ENCODE data around the gene B3GALNT2. TPM values are rescaled to one million over a fixed set of nuclear protein-coding genes. Genes with fewer than 3 reads are reported as not detected.

The B3GALNT2 gene
- total and polyA plus RNA-seq, 2 donors: 19.6 to 59.5 TPM

DNA sequence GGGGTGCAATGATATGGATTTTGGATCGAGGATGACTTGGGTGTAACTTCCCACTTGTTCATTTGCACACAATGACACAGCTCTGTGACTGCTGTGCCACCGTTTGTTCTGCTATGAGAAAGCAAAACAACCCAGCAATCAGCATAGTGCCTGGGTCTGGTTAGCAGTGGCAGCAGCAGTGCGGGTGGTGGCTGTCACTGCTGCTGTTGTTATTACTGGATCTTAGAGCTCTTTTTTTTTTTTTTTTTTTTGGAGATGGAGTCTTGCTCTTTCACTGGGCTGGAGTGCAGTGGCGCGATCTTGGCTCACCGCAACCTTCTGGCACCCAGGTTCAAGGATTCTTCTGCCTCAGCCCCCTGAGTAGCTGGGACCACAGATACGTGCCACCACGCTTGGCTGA lies 80.2 kb downstream of the B3GALNT2 start:
- Histone ChIP-seq H3K27ac (ENCODE audit: low read depth) (no peak overlapping the region), H3K4me1 (ENCODE audit: insufficient read depth) (no peaks in the 10 kb centered on the region), H3K36me3 (ENCODE audit: insufficient read depth) (peaks cover 2% of the 10 kb centered on the region), H3K4me3 (ENCODE audit: low read depth, low read length) (no peak overlapping the region)
- no peak for DNase-seq (ENCODE audit: extremely low spot score)
- WGBS: 86% methylated on average over 8 of the region's 8 CpGs

DNA sequence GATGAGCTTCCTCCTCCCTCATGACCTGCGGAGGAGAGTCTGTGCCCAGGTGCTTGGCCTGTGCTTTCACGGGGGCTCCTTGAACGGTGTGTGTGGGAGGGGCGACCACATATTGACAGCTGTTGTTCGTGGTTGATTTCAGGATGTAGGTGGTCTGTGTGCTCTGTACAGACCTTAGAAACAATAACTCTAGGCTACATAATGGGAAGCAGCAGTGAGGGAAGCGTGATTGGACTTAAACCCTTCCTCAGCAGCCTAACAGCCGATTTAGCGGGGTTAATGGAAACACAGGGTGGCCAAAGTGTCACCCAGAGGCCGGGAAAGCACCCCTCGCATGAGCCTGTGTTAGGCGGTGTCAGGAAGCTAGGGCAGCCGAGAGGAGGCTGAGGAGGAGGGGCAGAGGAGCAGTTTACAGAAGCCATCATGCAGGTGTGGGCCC lies 81.0 kb downstream of the B3GALNT2 start:
- peaks cover 2% of the 10 kb centered on the region for H3K36me3 ChIP-seq (ENCODE audit: insufficient read depth)
- no peak overlapping the region for H3K27ac ChIP-seq (ENCODE audit: low read depth)
- no peaks in the 10 kb centered on the region for H3K4me1 ChIP-seq (ENCODE audit: insufficient read depth)
- DNase-seq (ENCODE audit: extremely low spot score): no peak
- H3K4me3 ChIP-seq (ENCODE audit: low read depth, low read length): no peak overlapping the region
- 63% methylated on average over 12 of the region's 12 CpGs for WGBS

GRCh38 chr1:235421751-235422150 lies 82.5 kb downstream of the B3GALNT2 start:
- Histone ChIP-seq H3K36me3 (ENCODE audit: insufficient read depth) (peaks cover 2% of the 10 kb centered on the region), H3K4me3 (ENCODE audit: low read depth, low read length) (no peak overlapping the region), H3K4me1 (ENCODE audit: insufficient read depth) (no peaks in the 10 kb centered on the region), H3K27ac (ENCODE audit: low read depth) (no peak overlapping the region)
- no peak for DNase-seq (ENCODE audit: extremely low spot score)
- 71% methylated on average over 3 of the region's 3 CpGs for whole genome bisulfite sequencing

GRCh38 chr1:235417086-235417697 lies 87.1 kb downstream of the B3GALNT2 start:
- peak; percentile 46 for DNase-seq (ENCODE audit: extremely low spot score)
- no peak overlapping the region for H3K4me3 ChIP-seq (ENCODE audit: low read depth, low read length)
- no peaks in the 10 kb centered on the region for H3K4me1 ChIP-seq (ENCODE audit: insufficient read depth)
- no peak overlapping the region for H3K27ac ChIP-seq (ENCODE audit: low read depth)
- 33% methylated on average over 8 of the region's 8 CpGs for WGBS
- peaks cover 2% of the 10 kb centered on the region for H3K36me3 ChIP-seq (ENCODE audit: insufficient read depth)

GRCh38 chr1:235416662-235417049 lies 87.6 kb downstream of the B3GALNT2 start:
- 66% methylated on average over 1 of the region's 1 CpG for WGBS
- Histone ChIP-seq H3K4me3 (ENCODE audit: low read depth, low read length) (no peak overlapping the region), H3K4me1 (ENCODE audit: insufficient read depth) (no peaks in the 10 kb centered on the region), H3K36me3 (ENCODE audit: insufficient read depth) (peaks cover 2% of the 10 kb centered on the region), H3K27ac (ENCODE audit: low read depth) (no peak overlapping the region)
- no peak for DNase-seq (ENCODE audit: extremely low spot score)

GRCh38 chr1:235415008-235415904 lies 89.0 kb downstream of the B3GALNT2 start:
- DNase-seq (ENCODE audit: extremely low spot score): no peak
- WGBS: 75% methylated on average over 7 of the region's 7 CpGs
- no peaks in the 10 kb centered on the region for H3K4me1 ChIP-seq (ENCODE audit: insufficient read depth)
- no peak overlapping the region for H3K4me3 ChIP-seq (ENCODE audit: low read depth, low read length)
- peaks cover 2% of the 10 kb centered on the region for H3K36me3 ChIP-seq (ENCODE audit: insufficient read depth)
- H3K27ac ChIP-seq (ENCODE audit: low read depth): no peak overlapping the region

GRCh38 chr1:235411489-235412486 lies 92.5 kb downstream of the B3GALNT2 start:
- 79% methylated on average over 4 of the region's 5 CpGs for WGBS
- no peak for DNase-seq (ENCODE audit: extremely low spot score)
- Histone ChIP-seq H3K4me1 (ENCODE audit: insufficient read depth) (peaks cover 2% of the 10 kb centered on the region), H3K4me3 (ENCODE audit: low read depth, low read length) (no peak overlapping the region), H3K27ac (ENCODE audit: low read depth) (no peak overlapping the region), H3K36me3 (ENCODE audit: insufficient read depth) (peaks cover 1% of the 10 kb centered on the region)

DNA sequence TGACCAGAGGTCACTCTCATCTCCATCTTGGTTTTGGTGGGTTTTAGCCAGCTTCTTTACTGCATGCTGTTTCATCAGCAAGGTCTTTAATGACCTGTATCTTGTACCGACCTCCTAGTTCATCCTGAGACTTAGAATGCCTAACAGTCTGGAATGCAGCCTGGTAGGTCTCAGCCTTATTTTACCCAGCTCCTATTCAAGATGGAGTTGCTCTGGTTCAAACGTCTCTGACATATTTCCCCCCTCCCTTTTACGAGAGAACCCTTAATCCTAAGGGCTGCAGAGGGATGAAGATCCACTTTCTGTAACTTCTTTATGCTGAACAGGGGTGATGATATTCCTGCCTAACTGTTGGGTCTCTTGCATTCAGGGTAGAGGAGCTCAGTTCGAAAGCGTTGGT lies 93.8 kb downstream of the B3GALNT2 start:
- Histone ChIP-seq H3K27ac (ENCODE audit: low read depth) (no peak overlapping the region), H3K4me3 (ENCODE audit: low read depth, low read length) (no peak overlapping the region), H3K36me3 (ENCODE audit: insufficient read depth) (peaks cover 1% of the 10 kb centered on the region), H3K4me1 (ENCODE audit: insufficient read depth) (peaks cover 2% of the 10 kb centered on the region)
- DNase-seq (ENCODE audit: extremely low spot score): no peak
- 75% methylated on average over 5 of the region's 5 CpGs for WGBS

GRCh38 chr1:235409042-235409820 lies 95.0 kb downstream of the B3GALNT2 start:
- 68% methylated on average over 7 of the region's 7 CpGs for WGBS
- no peak overlapping the region for H3K27ac ChIP-seq (ENCODE audit: low read depth)
- peaks cover 2% of the 10 kb centered on the region for H3K4me1 ChIP-seq (ENCODE audit: insufficient read depth)
- H3K4me3 ChIP-seq (ENCODE audit: low read depth, low read length): no peak overlapping the region
- DNase-seq (ENCODE audit: extremely low spot score): peak; percentile 21
- H3K36me3 ChIP-seq (ENCODE audit: insufficient read depth): peaks cover 1% of the 10 kb centered on the region

DNA sequence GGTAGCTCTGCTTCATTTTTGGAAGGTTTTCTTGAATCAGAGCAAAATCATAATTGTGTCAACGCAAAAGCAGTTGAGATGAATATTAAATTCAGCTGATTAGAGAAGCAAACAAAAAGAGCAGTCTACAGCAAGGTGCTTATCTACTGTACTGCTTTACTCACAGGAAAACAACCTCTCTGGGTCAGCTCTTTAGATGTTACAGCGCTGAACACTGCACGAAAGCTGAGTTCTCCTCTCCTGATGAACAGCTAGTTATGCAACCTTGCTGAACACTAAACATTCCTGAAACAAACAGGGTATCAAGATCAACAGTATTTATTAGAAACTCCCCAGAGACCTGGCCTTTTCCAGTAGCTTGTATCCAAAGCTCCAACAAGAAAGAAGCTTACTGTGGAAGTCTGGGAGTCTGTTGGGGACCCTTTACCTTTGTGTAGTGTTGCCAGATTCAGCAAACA lies 95.7 kb downstream of the B3GALNT2 start:
- Histone ChIP-seq H3K4me1 (ENCODE audit: insufficient read depth) (peaks cover 2% of the 10 kb centered on the region), H3K4me3 (ENCODE audit: low read depth, low read length) (no peak overlapping the region), H3K36me3 (ENCODE audit: insufficient read depth) (peaks cover 1% of the 10 kb centered on the region), H3K27ac (ENCODE audit: low read depth) (no peak overlapping the region)
- no peak for DNase-seq (ENCODE audit: extremely low spot score)
- 76% methylated on average over 3 of the region's 3 CpGs for WGBS

DNA sequence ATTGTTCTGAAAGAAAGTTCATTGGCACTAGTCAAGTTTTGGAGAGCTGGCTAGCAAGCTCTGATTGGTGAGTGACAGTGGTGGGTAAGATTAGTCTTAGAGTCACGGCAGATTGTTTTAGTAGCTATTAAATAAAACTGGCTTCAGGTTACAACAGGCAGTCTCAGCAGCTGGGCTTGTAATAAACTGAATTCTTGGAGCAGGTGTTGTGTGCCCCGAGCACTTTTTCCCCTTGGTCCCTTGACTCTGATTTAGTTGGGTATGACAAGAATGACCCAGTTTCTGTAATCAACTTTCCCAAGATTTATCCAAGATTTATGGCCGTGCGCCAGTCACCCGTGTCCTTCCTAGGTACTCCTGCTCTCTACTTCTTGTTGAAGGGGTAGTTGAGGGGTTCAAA lies 96.8 kb downstream of the B3GALNT2 start:
- peaks cover 2% of the 10 kb centered on the region for H3K4me1 ChIP-seq (ENCODE audit: insufficient read depth)
- WGBS: 66% methylated on average over 5 of the region's 5 CpGs
- no peak overlapping the region for H3K4me3 ChIP-seq (ENCODE audit: low read depth, low read length)
- DNase-seq (ENCODE audit: extremely low spot score): no peak
- H3K27ac ChIP-seq (ENCODE audit: low read depth): no peak overlapping the region
- peaks cover 3% of the 10 kb centered on the region for H3K36me3 ChIP-seq (ENCODE audit: insufficient read depth)

DNA sequence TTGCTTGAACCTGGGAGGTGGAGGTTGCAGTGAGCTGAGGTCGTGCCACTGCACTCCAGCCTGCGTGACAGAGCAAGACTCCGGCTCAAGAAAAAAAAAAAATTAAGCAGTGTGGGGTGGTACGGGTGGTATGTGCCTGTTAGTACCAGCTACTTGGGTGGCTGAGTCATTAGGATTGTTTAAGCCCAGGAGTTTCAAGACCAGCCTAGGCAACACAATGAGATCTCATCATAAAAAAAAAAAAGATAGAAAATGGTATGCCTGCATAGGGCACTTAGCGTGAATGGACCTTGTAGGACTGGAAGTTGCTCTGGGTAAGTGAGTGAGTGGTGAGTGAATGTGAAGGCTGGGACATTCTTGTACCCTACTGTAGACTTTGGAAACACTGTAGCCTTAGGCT lies 100.1 kb downstream of the B3GALNT2 start:
- DNase-seq (ENCODE audit: extremely low spot score): no peak
- H3K36me3 ChIP-seq (ENCODE audit: insufficient read depth): peaks cover 3% of the 10 kb centered on the region
- H3K4me3 ChIP-seq (ENCODE audit: low read depth, low read length): no peak overlapping the region
- WGBS: 93% methylated on average over 5 of the region's 5 CpGs
- peaks cover 2% of the 10 kb centered on the region for H3K4me1 ChIP-seq (ENCODE audit: insufficient read depth)
- no peak overlapping the region for H3K27ac ChIP-seq (ENCODE audit: low read depth)
